ACC112 (cell line): ENCODE data around the gene WNT9B.

Experiments used
- H2AFZ ChIP-seq: fragments of 200-600 bp; sonication (generic); one replicate; pipeline ENCODE4 v1.6.0; 2017; ENCODE audit warnings: antibody characterized with exemption, low read length; ENCODE audit not compliant: unreplicated experiment
- H3K27ac ChIP-seq: fragments of 200-600 bp; sonication (generic); 2 replicates; pipeline ENCODE4 v1.5.1; 2014; ENCODE audit warnings: low read depth, mild to moderate bottlenecking, antibody characterized with exemption, low read length, moderate library complexity
- H3K27me3 ChIP-seq: fragments of 200-600 bp; sonication (generic); 2 replicates; pipeline ENCODE4 v1.6.1; 2014; ENCODE audit warnings: mild to moderate bottlenecking, antibody characterized with exemption, low read length, moderate library complexity, mixed read lengths; ENCODE audit not compliant: insufficient read depth
- H3K36me3 ChIP-seq: fragments of 200-600 bp; sonication (generic); 2 replicates; pipeline ENCODE4 v1.6.1; 2016; ENCODE audit warnings: mild to moderate bottlenecking, antibody characterized with exemption, low read length, moderate library complexity, mixed read lengths; ENCODE audit not compliant: insufficient read depth
- H3K4me1 ChIP-seq: fragments of 200-600 bp; sonication (generic); one replicate; pipeline ENCODE4 v1.6.1; 2016; ENCODE audit warnings: low read length, mixed read lengths; ENCODE audit not compliant: insufficient read depth, unreplicated experiment, control insufficient read depth
- H3K4me3 ChIP-seq: fragments of 200-600 bp; sonication (generic); 2 replicates; pipeline ENCODE4 v1.5.1; 2014; ENCODE audit warnings: mild to moderate bottlenecking, low read depth, low read length
- H3K79me2 ChIP-seq: fragments of 200-600 bp; sonication (generic); one replicate; pipeline ENCODE4 v1.6.0; 2016; ENCODE audit warnings: low read length; ENCODE audit not compliant: control insufficient read depth, unreplicated experiment, insufficient read depth

WNT9B gene

DNA sequence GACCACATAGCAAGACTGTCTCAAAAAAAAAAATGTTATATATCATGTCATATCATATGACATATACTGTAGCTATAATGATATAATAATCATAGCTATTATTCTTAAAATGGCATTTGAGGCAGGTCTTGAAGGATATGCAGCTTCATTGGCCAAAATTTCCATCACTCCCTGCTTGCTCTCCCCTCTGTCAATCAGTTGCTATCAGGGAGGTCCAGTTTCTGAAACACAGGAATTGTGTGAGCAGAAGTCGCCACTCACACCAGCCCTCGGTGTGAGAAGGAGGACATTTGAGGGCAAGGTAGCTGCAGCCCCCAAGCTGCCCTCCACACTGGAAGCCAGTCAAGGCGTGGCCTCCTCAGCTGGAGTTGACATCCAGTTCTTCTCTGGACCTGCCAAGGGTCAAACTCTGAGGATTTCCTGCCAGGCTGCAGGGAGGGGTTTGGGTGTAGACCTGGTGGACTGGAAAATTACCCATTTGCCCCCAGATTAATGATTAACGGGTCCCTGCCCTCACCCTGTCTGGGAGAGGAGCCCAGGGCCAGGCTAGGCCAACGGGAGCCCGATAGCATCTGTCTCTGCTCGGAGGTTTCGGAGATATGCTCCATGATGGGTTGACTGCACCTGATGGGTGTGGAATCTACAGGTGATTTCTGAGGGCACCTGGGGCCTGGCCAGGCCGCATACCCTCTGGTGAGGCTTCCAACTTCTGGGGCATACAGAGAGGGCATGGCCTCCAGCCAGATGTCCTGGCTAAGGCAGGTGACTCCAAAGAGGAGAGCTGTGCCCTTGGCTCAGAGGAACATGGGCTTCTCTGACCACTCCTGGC lies 18.8 kb downstream of the WNT9B start:
- Histone ChIP-seq H3K4me3 (no peak overlapping the region), H3K36me3 (no peaks in the 10 kb centered on the region), H3K4me1 (no peaks in the 10 kb centered on the region), H3K27ac (no peak overlapping the region), H3K27me3 (peaks cover 7% of the 10 kb centered on the region), H2AFZ (no peak overlapping the region), H3K79me2 (no peaks in the 10 kb centered on the region)

GRCh38 chr17:46872421-46872820 lies 21.0 kb downstream of the WNT9B start:
- Histone ChIP-seq H3K36me3 (no peaks in the 10 kb centered on the region), H3K79me2 (no peaks in the 10 kb centered on the region)

DNA sequence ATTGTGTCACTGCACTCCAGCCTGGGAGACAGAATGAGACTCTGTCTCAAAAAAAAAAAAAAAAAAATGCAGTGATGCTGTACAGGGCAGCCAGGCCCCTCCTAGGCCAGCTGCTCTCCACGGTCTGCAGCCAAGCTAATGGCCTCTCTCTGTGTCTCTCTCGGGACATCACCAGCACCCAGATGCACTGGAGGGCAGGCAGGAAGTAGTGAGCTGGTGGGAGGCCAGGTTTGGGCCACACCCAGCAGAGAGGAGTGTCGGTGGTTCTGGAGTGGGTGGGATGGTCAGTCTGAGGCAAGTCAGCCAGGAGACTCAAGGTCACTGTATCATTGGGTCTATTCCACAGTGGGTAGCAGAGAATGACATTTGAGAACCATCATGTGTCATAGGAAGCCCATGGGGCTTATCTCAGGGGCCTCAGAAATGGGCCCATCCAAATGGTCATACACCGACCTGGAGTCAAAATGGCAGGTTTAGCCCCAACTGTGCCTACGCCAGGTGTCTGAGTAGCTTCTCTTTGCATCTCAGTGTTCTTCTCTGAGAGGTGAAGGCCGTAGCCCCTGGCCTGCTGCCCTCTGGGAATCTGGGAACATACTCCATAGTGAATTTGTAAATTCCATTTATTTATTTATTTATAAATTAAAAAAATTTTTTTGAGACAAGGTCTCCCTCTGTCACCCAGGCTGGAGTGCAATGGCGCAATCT lies 22.7 kb downstream of the WNT9B start:
- peaks cover 4% of the 10 kb centered on the region; the same call in 1 of the 2 replicates for H3K27me3 ChIP-seq
- no peaks in the 10 kb centered on the region for H3K79me2 ChIP-seq
- H3K4me3 ChIP-seq = no peak overlapping the region
- no peaks in the 10 kb centered on the region for H3K4me1 ChIP-seq
- no peak overlapping the region for H3K27ac ChIP-seq
- H2AFZ ChIP-seq = no peak overlapping the region
- no peaks in the 10 kb centered on the region for H3K36me3 ChIP-seq

More at GRCh38 chr17:46872421-46872820, 21.0 kb downstream of the WNT9B start:
- Histone ChIP-seq H3K4me1 (no peaks in the 10 kb centered on the region), H3K27ac (no peak overlapping the region), H3K27me3 (peaks cover under 1% of the 10 kb centered on the region; the same call in 1 of the 2 replicates), H3K4me3 (no peak overlapping the region), H2AFZ (no peak overlapping the region)

- H2AFZ ChIP-seq = no peak overlapping the region
- no peaks in the 10 kb centered on the region for H3K4me1 ChIP-seq
- no peak overlapping the region for H3K4me3 ChIP-seq
Observed at GRCh38 chr17:46874906-46875305, 23.5 kb downstream of the WNT9B start.

GRCh38 chr17:46875849-46876352 lies 24.5 kb downstream of the WNT9B start:
- no peaks in the 10 kb centered on the region for H3K4me1 ChIP-seq
- peaks cover 4% of the 10 kb centered on the region; the same call in 1 of the 2 replicates for H3K27me3 ChIP-seq
- no peak overlapping the region for H3K4me3 ChIP-seq
- H3K79me2 ChIP-seq = no peaks in the 10 kb centered on the region
- no peaks in the 10 kb centered on the region for H3K36me3 ChIP-seq
- no peak overlapping the region for H2AFZ ChIP-seq
- H3K27ac ChIP-seq = no peak overlapping the region

More at GRCh38 chr17:46874906-46875305, 23.5 kb downstream of the WNT9B start:
- H3K27me3 ChIP-seq = peaks cover 4% of the 10 kb centered on the region; the same call in 1 of the 2 replicates
- no peaks in the 10 kb centered on the region for H3K79me2 ChIP-seq
- H3K36me3 ChIP-seq = no peaks in the 10 kb centered on the region
- no peak overlapping the region for H3K27ac ChIP-seq

DNA sequence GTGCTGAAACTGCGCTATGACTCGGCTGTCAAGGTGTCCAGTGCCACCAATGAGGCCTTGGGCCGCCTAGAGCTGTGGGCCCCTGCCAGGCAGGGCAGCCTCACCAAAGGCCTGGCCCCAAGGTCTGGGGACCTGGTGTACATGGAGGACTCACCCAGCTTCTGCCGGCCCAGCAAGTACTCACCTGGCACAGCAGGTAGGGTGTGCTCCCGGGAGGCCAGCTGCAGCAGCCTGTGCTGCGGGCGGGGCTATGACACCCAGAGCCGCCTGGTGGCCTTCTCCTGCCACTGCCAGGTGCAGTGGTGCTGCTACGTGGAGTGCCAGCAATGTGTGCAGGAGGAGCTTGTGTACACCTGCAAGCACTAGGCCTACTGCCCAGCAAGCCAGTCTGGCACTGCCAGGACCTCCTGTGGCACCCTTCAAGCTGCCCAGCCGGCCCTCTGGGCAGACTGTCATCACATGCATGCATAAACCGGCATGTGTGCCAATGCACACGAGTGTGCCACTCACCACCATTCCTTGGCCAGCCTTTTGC lies 25.0 kb downstream of the WNT9B start:
- Histone ChIP-seq H3K4me3 (no peak overlapping the region), H3K36me3 (no peaks in the 10 kb centered on the region), H3K27ac (no peak overlapping the region), H3K4me1 (no peaks in the 10 kb centered on the region), H3K27me3 (peaks cover 4% of the 10 kb centered on the region; the same call in 1 of the 2 replicates), H3K79me2 (no peaks in the 10 kb centered on the region), H2AFZ (no peak overlapping the region)

DNA sequence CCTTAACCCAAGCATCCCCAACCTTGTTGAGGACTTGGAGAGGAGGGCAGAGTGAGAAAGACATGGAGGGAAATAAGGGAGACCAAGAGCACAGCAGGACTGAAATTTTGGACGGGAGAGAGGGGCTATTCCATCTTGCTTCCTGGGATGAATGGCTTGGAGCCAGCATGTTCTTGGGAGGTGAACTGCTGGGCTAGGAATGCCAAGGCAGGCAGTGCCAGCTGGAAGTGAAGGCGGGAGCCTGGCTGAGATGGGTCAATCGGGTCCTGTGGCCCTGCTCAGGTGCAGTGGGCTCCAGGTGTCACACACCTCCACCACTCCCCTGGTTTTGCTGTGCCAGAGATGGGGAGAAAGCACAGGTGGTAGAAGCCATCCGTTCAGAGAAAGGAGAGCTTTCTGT lies 25.5 kb downstream of the WNT9B start:
- H3K36me3 ChIP-seq = no peaks in the 10 kb centered on the region
- no peaks in the 10 kb centered on the region for H3K4me1 ChIP-seq
- H3K79me2 ChIP-seq = no peaks in the 10 kb centered on the region
- no peak overlapping the region for H2AFZ ChIP-seq
- no peak overlapping the region for H3K27ac ChIP-seq
- peaks cover 4% of the 10 kb centered on the region; the same call in 1 of the 2 replicates for H3K27me3 ChIP-seq
- H3K4me3 ChIP-seq = no peak overlapping the region

- H3K79me2 ChIP-seq = no peaks in the 10 kb centered on the region
- H3K27me3 ChIP-seq = peaks cover 4% of the 10 kb centered on the region; the same call in 1 of the 2 replicates
- H3K36me3 ChIP-seq = no peaks in the 10 kb centered on the region
- no peaks in the 10 kb centered on the region for H3K4me1 ChIP-seq
- H3K4me3 ChIP-seq = no peak overlapping the region
- no peak overlapping the region for H2AFZ ChIP-seq
- no peak overlapping the region for H3K27ac ChIP-seq
Observed at GRCh38 chr17:46877466-46877865, 26.1 kb downstream of the WNT9B start.

DNA sequence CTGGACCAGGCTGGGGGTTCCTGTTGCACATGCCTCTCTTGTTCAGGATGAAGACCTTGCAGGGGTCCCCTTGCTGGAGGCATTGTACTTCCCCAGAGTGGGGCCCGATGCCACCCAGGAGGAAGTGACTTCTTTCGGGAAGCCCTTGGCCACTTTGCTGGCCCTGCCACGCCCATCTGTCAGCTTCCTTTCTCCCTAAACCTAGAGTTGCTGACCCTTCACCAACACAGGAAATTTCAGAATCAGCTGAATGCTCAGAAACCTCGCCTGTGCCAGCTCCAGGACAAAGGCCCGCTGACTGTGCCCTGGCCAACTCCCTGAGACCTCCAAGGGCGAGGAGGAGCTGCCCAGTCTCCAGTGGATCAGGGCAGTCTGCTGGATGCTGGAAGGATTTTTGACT lies 26.7 kb downstream of the WNT9B start:
- Histone ChIP-seq H3K27ac (no peak overlapping the region), H2AFZ (no peak overlapping the region), H3K4me3 (no peak overlapping the region)

GRCh38 chr17:46879101-46879500 lies 27.7 kb downstream of the WNT9B start:
- peaks cover 8% of the 10 kb centered on the region for H3K27me3 ChIP-seq
- no peaks in the 10 kb centered on the region for H3K79me2 ChIP-seq
- no peaks in the 10 kb centered on the region for H3K36me3 ChIP-seq
- no peak overlapping the region for H2AFZ ChIP-seq
- no peak overlapping the region for H3K4me3 ChIP-seq
- H3K27ac ChIP-seq = no peak overlapping the region
- no peaks in the 10 kb centered on the region for H3K4me1 ChIP-seq

More for the DNA sequence above, 26.7 kb downstream of the WNT9B start:
- Histone ChIP-seq H3K36me3 (no peaks in the 10 kb centered on the region), H3K27me3 (peaks cover 4% of the 10 kb centered on the region; the same call in 1 of the 2 replicates), H3K79me2 (no peaks in the 10 kb centered on the region), H3K4me1 (no peaks in the 10 kb centered on the region)
